Coronary artery (tissue), 2 donors: ENCODE results near the gene RMND5A.

Experiments
- DNase-seq: peaks from one replicate; pipeline ENCODE4 v3.0.0-alpha.2; 2017; ENCODE audit warnings: low spot score
- H3K27ac ChIP-seq, 2 donors: fragments of 200-600 bp; sonication (generic); one replicate each; pipeline ENCODE4 v1.5.1; 2016 to 2019
- H3K4me3 ChIP-seq: fragments of 200-600 bp; sonication (generic); 2 replicates; pipeline ENCODE4 v1.5.1; 2016; ENCODE audit warnings: mild to moderate bottlenecking, moderate library complexity
- TF ChIP-seq, protein P1 (sequence below): fragments of 200-600 bp; sonication (generic); IDR thresholded peaks from one replicate; pipeline ENCODE4 v1.5.1; 2019; ENCODE audit warnings: antibody characterized with exemption

The RMND5A gene

DNA sequence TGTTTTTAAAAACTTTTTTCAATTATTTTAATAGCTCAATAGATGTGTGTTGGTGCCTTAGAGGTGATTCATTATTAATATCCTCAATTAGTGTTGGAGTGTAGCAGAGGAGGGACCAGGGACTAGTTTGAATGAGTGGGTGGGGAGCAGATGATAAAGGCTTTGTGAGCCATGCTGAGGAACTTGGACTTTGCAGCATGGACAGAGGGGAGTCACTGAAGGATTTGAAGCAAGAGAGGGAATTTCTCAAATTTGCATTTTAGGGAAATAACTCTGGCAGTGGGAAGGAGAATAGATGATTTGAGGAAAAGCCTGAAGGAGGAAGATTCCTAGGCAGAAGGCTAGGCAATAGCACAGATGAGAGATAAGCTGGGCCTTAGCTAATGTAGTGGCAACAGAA, 42.3 kb upstream of the RMND5A start:
- Histone ChIP-seq H3K27ac (no peak overlapping the region), H3K4me3 (no peak overlapping the region)
- DNase-seq = no peak
- TF ChIP-seq, protein P1, sequence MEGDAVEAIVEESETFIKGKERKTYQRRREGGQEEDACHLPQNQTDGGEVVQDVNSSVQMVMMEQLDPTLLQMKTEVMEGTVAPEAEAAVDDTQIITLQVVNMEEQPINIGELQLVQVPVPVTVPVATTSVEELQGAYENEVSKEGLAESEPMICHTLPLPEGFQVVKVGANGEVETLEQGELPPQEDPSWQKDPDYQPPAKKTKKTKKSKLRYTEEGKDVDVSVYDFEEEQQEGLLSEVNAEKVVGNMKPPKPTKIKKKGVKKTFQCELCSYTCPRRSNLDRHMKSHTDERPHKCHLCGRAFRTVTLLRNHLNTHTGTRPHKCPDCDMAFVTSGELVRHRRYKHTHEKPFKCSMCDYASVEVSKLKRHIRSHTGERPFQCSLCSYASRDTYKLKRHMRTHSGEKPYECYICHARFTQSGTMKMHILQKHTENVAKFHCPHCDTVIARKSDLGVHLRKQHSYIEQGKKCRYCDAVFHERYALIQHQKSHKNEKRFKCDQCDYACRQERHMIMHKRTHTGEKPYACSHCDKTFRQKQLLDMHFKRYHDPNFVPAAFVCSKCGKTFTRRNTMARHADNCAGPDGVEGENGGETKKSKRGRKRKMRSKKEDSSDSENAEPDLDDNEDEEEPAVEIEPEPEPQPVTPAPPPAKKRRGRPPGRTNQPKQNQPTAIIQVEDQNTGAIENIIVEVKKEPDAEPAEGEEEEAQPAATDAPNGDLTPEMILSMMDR = no peak

- Histone ChIP-seq H3K27ac (no peak overlapping the region), H3K4me3 (no peak overlapping the region)
- TF ChIP-seq, protein P1 = no peak
- no peak for DNase-seq
Measured at GRCh38 chr2:86679036-86679435, 41.1 kb upstream of the RMND5A start.

DNA sequence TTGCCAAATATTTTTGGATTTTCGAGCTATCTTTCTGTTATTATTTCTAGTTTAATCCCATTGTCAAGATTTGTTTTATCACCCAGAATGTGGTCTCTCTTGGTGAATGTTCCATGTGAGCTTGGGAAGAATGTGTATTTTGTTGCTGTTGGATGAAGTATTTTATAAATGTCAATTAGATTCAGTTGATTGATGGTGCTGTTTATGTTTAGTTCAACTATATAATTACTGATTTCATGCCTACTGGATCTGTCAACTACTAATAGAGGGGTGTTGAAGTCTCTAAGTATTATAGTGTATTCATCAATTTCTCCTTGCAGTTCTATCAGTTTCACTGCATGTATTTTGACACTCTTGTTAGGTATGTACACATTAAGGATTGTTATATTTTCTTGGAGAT, 34.7 kb upstream of the RMND5A start:
- TF ChIP-seq, protein P1 = no peak
- H3K27ac ChIP-seq = no peak overlapping the region
- H3K4me3 ChIP-seq = no peak overlapping the region
- no peak for DNase-seq

- Histone ChIP-seq H3K27ac (no peak overlapping the region), H3K4me3 (no peak overlapping the region)
- TF ChIP-seq, protein P1 = no peak
- DNase-seq = no peak
Measured at GRCh38 chr2:86686460-86686859, 33.6 kb upstream of the RMND5A start.

- no peak overlapping the region for H3K4me3 ChIP-seq
- DNase-seq = no peak
- no peak overlapping the region for H3K27ac ChIP-seq
- TF ChIP-seq, protein P1 = no peak
Measured at GRCh38 chr2:86686905-86687304, 33.2 kb upstream of the RMND5A start.

GRCh38 chr2:86695053-86695691, 24.9 kb upstream of the RMND5A start:
- DNase-seq = no peak
- H3K4me3 ChIP-seq = no peak overlapping the region
- no peak overlapping the region for H3K27ac ChIP-seq
- TF ChIP-seq, protein P1 = no peak

DNA sequence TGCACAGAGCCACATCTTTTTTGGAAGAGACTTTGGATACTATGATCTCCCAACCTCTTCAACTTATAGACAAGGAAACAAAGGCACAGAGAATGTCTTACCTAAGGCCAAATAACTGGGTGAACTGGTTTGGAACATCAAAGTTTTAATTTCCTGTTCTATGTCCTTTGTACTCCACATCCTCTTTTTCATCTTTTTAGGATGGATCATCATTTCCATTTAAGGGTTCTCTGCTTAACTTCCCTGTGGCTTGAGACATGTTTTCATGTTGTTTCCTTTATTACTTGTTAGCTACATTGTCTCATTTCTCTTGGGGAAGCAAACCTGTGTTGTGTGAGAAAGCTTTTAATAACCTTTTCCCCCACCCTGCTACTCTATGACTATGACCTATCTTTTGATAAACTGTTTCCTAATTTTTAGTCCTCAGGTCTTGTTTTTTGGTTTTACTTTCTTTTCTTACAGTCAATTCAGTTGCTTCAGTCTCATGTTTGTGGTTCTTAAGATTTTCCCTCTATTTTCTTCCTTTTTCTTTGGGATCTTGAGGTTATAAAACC, 22.5 kb upstream of the RMND5A start:
- TF ChIP-seq, protein P1 = no peak
- no peak overlapping the region for H3K4me3 ChIP-seq
- no peak overlapping the region for H3K27ac ChIP-seq
- no peak for DNase-seq
